WTC11 (cell line): ENCODE measurements around the gene CTNNA3. TPM values are rescaled to one million over a fixed set of nuclear protein-coding genes. Genes with fewer than 3 reads are reported as not detected.

Experiments used
- ATAC-seq: fragments of 200-7000 bp; cut with Tn5 transposase; 2 replicates; pipeline ENCODE4 v1.10.0; 2021; ENCODE audit warnings: mild to moderate bottlenecking, moderate library complexity
- CTCF ChIA-PET: fragments of 300-600 bp; sonication (Branson Sonifier 250); formaldehyde crosslinking; loops from one replicate; lab custom pipeline; 2021; ENCODE audit warnings: antibody characterized with exemption; lab: Charles Lee
- POLR2A ChIA-PET: fragments of 350-600 bp; sonication (Branson Sonifier 250); formaldehyde crosslinking; loops from one replicate; lab custom pipeline; 2021; ENCODE audit warnings: antibody characterized with exemption; lab: Charles Lee
- DNase-seq: peaks from one replicate; pipeline ENCODE4 v3.0.0; 2021; ENCODE audit warnings: low spot score
- H3K27ac Mint-ChIP-seq: 2 replicates; pipeline ENCODE4 v1.8.0; 2021; ENCODE audit warnings: mixed read lengths
- H3K27me3 Mint-ChIP-seq: 2 replicates; pipeline ENCODE4 v1.8.0; 2021; ENCODE audit warnings: low read depth, mild to moderate bottlenecking, moderate library complexity, mixed read lengths
- H3K36me3 Mint-ChIP-seq: 2 replicates; pipeline ENCODE4 v1.8.0; 2021; ENCODE audit warnings: mixed read lengths
- H3K4me1 Mint-ChIP-seq: 2 replicates; pipeline ENCODE4 v1.8.0; 2022; ENCODE audit warnings: mixed read lengths
- H3K4me3 Mint-ChIP-seq: 2 replicates; pipeline ENCODE4 v1.8.0; 2021; ENCODE audit warnings: mild to moderate bottlenecking, moderate library complexity, mixed read lengths
- H3K9me3 Mint-ChIP-seq: 2 replicates; pipeline ENCODE4 v1.8.0; 2021; ENCODE audit warnings: mixed read lengths
- ELF4 ChIP-seq: sonication (generic); formaldehyde crosslinking; IDR thresholded peaks from 2 replicates; pipeline ENCODE4 v1.8.1; 2022; ENCODE audit warnings: low read depth, mild to moderate bottlenecking, moderate library complexity, missing genetic modification reagents
- GTF2I ChIP-seq: fragments of 250-450 bp; sonication (Bioruptor Pico); conservative IDR thresholded peaks from 2 replicates; pipeline ENCODE4 v1.4.0; 2021; ENCODE audit warnings: mild to moderate bottlenecking
- JUN ChIP-seq: sonication (generic); formaldehyde crosslinking; IDR thresholded peaks from 2 replicates; pipeline ENCODE4 v1.8.0; 2023; ENCODE audit warnings: mild to moderate bottlenecking, missing genetic modification reagents
- MXD4 ChIP-seq: fragments of 250-450 bp; sonication (Bioruptor Pico); IDR thresholded peaks from 2 replicates; pipeline ENCODE4 v1.8.0; 2021; ENCODE audit warnings: mild to moderate bottlenecking, moderate library complexity, borderline replicate concordance
- NR3C1 ChIP-seq: sonication (generic); formaldehyde crosslinking; conservative IDR thresholded peaks from 2 replicates; pipeline ENCODE4 v1.8.1; 2023; ENCODE audit warnings: low read depth, mild to moderate bottlenecking, missing genetic modification reagents
- TEAD1 ChIP-seq: sonication (generic); formaldehyde crosslinking; IDR thresholded peaks from 2 replicates; pipeline ENCODE4 v1.8.0; 2022; ENCODE audit warnings: mild to moderate bottlenecking, missing genetic modification reagents
- TEAD4 ChIP-seq: sonication (generic); formaldehyde crosslinking; IDR thresholded peaks from 2 replicates; pipeline ENCODE4 v1.8.0; 2022; ENCODE audit warnings: mild to moderate bottlenecking, missing genetic modification reagents
- ZBTB21 ChIP-seq: sonication (generic); formaldehyde crosslinking; IDR thresholded peaks from 2 replicates; pipeline ENCODE4 v1.8.1; 2023; ENCODE audit warnings: mild to moderate bottlenecking, missing genetic modification reagents, borderline replicate concordance
- ZNF423 ChIP-seq: fragments of 250-450 bp; sonication (Bioruptor Pico); IDR thresholded peaks from 2 replicates; pipeline ENCODE4 v2.1.2; 2022; ENCODE audit warnings: mild to moderate bottlenecking, moderate library complexity
- ZNF671 ChIP-seq: fragments of 250-450 bp; sonication (Bioruptor Pico); IDR thresholded peaks from 2 replicates; pipeline ENCODE4 v1.8.0; 2021; ENCODE audit warnings: mild to moderate bottlenecking
- total RNA-seq: library from RNA; stranded (reverse); gene quantifications from 3 replicates; pipeline ENCODE4 v1.2.3, GENCODE V29; 2021
- TF ChIP-seq, protein P1 (sequence below): fragments of 200-600 bp; IDR thresholded peaks from 2 replicates; pipeline ENCODE4 v1.8.0; 2022; ENCODE audit warnings: antibody characterized with exemption
- TF ChIP-seq, protein P2 (sequence below): fragments of 250-450 bp; sonication (Bioruptor Pico); IDR thresholded peaks from 2 replicates; pipeline ENCODE4 v1.9.0; 2021; ENCODE audit warnings: mild to moderate bottlenecking
- TF ChIP-seq, protein P3 (sequence below): sonication (generic); formaldehyde crosslinking; IDR thresholded peaks from 2 replicates; pipeline ENCODE4 v1.8.1; 2022; ENCODE audit warnings: missing genetic modification reagents, borderline replicate concordance
- TF ChIP-seq, protein P4 (sequence below): sonication (generic); formaldehyde crosslinking; IDR thresholded peaks from 2 replicates; pipeline ENCODE4 v1.8.1; 2023; ENCODE audit warnings: mild to moderate bottlenecking, missing genetic modification reagents, moderate library complexity
- TF ChIP-seq, protein P5 (sequence below): sonication (generic); formaldehyde crosslinking; IDR thresholded peaks from 2 replicates; pipeline ENCODE4 v1.8.0; 2022; ENCODE audit warnings: mild to moderate bottlenecking, missing genetic modification reagents
- TF ChIP-seq, protein P6 (sequence below): sonication (generic); formaldehyde crosslinking; IDR thresholded peaks from 2 replicates; pipeline ENCODE4 v1.8.1; 2023; ENCODE audit warnings: mild to moderate bottlenecking, moderate library complexity, missing genetic modification reagents
- TF ChIP-seq, protein P7 (sequence below): sonication (generic); formaldehyde crosslinking; IDR thresholded peaks from 2 replicates; pipeline ENCODE4 v1.8.1; 2023; ENCODE audit warnings: mild to moderate bottlenecking, missing genetic modification reagents, borderline replicate concordance

Gene CTNNA3
- total RNA-seq, 1 experiment from 2014 or later: 6.1 TPM

DNA sequence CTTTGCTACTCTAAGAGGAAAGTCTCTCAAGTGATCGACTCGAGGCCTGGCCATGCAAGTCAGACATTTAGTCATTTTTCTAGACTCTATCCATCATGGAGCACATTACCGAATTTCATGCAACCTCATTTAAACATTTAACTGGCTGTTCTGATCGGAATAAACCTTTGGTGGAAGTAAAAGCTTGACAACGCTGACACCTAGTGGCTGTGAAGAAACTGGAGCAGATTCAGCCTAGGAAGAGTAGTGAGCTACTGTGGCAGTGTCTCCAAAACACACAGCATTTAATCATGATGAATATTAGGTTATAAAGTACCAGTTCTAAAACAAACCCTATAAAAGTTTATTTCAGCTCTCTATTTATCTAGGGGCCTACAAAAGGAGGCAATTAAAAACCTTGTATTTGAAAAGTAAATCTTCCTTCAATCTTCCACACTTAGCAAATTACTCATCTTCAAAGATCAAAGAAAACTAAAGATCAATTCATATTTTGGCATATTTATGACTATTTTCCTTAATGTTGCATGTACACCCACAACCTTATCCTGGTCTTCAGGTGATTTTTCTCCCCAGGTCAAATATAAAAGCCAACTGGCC lies 175.0 kb downstream of the CTNNA3 start:
- H3K4me3 Mint-ChIP-seq: no peak overlapping the region
- H3K4me1 Mint-ChIP-seq: no peaks in the 10 kb centered on the region
- no peak for DNase-seq
- no peak overlapping the region for H3K27ac Mint-ChIP-seq
- no peaks in the 10 kb centered on the region for H3K9me3 Mint-ChIP-seq
- TF ChIP-seq, protein P1, sequence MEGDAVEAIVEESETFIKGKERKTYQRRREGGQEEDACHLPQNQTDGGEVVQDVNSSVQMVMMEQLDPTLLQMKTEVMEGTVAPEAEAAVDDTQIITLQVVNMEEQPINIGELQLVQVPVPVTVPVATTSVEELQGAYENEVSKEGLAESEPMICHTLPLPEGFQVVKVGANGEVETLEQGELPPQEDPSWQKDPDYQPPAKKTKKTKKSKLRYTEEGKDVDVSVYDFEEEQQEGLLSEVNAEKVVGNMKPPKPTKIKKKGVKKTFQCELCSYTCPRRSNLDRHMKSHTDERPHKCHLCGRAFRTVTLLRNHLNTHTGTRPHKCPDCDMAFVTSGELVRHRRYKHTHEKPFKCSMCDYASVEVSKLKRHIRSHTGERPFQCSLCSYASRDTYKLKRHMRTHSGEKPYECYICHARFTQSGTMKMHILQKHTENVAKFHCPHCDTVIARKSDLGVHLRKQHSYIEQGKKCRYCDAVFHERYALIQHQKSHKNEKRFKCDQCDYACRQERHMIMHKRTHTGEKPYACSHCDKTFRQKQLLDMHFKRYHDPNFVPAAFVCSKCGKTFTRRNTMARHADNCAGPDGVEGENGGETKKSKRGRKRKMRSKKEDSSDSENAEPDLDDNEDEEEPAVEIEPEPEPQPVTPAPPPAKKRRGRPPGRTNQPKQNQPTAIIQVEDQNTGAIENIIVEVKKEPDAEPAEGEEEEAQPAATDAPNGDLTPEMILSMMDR: peak; percentile 71
- no peak for TF ChIP-seq ZNF423
- H3K36me3 Mint-ChIP-seq: no peaks in the 10 kb centered on the region
- H3K27me3 Mint-ChIP-seq: no peaks in the 10 kb centered on the region
- CTCF ChIA-PET: interaction anchor here (0.6 to 1.5 kb wide), 23 partner anchors 10 to 798 kb away, joined by 3 to 12 read pairs (median 3); partner anchors contain the start of gene LRRTM3
- POLR2A ChIA-PET: no interaction called here
- peak; percentile 86 for ATAC-seq

DNA sequence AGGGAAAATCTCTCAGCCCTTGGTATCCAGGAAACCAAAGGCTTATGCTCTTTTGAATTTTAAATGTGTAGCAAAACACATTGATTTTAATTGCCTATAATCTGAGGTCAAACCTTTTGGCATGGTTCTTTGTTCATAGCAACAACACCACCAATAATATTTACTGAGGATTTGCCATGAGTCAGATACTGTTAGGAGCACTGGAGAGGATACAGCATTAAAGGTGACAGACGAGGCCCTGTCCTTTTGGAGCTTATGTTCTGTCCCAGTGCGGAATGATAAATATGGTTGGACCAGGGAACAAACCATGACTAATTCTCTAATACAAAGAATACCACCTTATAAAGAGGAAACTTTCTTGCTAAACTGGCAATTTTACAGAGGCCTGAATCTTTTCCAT lies 176.6 kb downstream of the CTNNA3 start:
- no peak for ATAC-seq
- 0 out of 2 replicates have a peak, but pooled peaks cover 3% of the 10 kb centered on the region for H3K4me1 Mint-ChIP-seq
- H3K27ac Mint-ChIP-seq: no peak overlapping the region
- H3K27me3 Mint-ChIP-seq: no peaks in the 10 kb centered on the region
- no peaks in the 10 kb centered on the region for H3K36me3 Mint-ChIP-seq
- no peak overlapping the region for H3K4me3 Mint-ChIP-seq
- TF ChIP-seq, protein P2, sequence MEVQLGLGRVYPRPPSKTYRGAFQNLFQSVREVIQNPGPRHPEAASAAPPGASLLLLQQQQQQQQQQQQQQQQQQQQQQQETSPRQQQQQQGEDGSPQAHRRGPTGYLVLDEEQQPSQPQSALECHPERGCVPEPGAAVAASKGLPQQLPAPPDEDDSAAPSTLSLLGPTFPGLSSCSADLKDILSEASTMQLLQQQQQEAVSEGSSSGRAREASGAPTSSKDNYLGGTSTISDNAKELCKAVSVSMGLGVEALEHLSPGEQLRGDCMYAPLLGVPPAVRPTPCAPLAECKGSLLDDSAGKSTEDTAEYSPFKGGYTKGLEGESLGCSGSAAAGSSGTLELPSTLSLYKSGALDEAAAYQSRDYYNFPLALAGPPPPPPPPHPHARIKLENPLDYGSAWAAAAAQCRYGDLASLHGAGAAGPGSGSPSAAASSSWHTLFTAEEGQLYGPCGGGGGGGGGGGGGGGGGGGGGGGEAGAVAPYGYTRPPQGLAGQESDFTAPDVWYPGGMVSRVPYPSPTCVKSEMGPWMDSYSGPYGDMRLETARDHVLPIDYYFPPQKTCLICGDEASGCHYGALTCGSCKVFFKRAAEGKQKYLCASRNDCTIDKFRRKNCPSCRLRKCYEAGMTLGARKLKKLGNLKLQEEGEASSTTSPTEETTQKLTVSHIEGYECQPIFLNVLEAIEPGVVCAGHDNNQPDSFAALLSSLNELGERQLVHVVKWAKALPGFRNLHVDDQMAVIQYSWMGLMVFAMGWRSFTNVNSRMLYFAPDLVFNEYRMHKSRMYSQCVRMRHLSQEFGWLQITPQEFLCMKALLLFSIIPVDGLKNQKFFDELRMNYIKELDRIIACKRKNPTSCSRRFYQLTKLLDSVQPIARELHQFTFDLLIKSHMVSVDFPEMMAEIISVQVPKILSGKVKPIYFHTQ (CRISPR knock-in tag): no peak
- TF ChIP-seq, protein P3, sequence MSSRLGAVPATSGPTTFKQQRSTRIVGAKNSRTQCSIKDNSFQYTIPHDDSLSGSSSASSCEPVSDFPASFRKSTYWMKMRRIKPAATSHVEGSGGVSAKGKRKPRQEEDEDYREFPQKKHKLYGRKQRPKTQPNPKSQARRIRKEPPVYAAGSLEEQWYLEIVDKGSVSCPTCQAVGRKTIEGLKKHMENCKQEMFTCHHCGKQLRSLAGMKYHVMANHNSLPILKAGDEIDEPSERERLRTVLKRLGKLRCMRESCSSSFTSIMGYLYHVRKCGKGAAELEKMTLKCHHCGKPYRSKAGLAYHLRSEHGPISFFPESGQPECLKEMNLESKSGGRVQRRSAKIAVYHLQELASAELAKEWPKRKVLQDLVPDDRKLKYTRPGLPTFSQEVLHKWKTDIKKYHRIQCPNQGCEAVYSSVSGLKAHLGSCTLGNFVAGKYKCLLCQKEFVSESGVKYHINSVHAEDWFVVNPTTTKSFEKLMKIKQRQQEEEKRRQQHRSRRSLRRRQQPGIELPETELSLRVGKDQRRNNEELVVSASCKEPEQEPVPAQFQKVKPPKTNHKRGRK (CRISPR knock-in tag): no peak
- TF ChIP-seq JUN (CRISPR knock-in tag) (no peak), ZBTB21 (CRISPR knock-in tag) (no peak), NR3C1 (CRISPR knock-in tag) (no peak), TEAD4 (CRISPR knock-in tag) (no peak), TEAD1 (CRISPR knock-in tag) (no peak)
- TF ChIP-seq, protein P4, sequence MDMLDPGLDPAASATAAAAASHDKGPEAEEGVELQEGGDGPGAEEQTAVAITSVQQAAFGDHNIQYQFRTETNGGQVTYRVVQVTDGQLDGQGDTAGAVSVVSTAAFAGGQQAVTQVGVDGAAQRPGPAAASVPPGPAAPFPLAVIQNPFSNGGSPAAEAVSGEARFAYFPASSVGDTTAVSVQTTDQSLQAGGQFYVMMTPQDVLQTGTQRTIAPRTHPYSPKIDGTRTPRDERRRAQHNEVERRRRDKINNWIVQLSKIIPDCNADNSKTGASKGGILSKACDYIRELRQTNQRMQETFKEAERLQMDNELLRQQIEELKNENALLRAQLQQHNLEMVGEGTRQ (CRISPR knock-in tag): no peak
- TF ChIP-seq, all 79 proteins: peak for 0
- DNase-seq: no peak
- no peaks in the 10 kb centered on the region for H3K9me3 Mint-ChIP-seq
- ChIA-PET CTCF (no interaction called here), POLR2A (no interaction called here)

DNA sequence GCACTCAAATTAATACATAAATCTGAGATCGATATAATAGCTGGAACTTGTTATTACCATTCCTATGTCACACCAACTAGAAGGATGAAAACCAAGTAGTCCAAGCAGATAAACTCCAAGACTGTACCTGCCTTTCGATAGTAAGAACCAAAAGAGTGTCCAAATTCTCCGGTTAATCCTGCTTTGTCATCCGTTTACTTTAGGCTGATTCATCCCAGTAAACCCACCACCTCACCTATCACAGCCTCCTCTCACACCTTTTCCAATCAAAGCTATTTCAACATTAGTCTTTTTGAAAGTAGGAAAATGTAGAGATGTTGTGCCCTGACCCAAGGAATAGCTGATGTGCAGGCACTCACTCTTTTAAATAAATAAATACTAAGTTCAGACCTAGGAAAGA lies 177.2 kb downstream of the CTNNA3 start:
- ChIA-PET CTCF (no interaction called here), POLR2A (no interaction called here)
- no peak for ATAC-seq
- H3K36me3 Mint-ChIP-seq: no peaks in the 10 kb centered on the region
- no peak for DNase-seq
- no peak overlapping the region for H3K4me3 Mint-ChIP-seq
- H3K9me3 Mint-ChIP-seq: no peaks in the 10 kb centered on the region
- no peaks in the 10 kb centered on the region for H3K27me3 Mint-ChIP-seq
- H3K27ac Mint-ChIP-seq: no peak overlapping the region
- H3K4me1 Mint-ChIP-seq: 0 out of 2 replicates have a peak, but pooled peaks cover 3% of the 10 kb centered on the region
- no peak for TF ChIP-seq GTF2I (CRISPR knock-in tag)
- TF ChIP-seq, protein P5, sequence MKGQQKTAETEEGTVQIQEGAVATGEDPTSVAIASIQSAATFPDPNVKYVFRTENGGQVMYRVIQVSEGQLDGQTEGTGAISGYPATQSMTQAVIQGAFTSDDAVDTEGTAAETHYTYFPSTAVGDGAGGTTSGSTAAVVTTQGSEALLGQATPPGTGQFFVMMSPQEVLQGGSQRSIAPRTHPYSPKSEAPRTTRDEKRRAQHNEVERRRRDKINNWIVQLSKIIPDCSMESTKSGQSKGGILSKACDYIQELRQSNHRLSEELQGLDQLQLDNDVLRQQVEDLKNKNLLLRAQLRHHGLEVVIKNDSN: no peak
- TF ChIP-seq, protein P6, sequence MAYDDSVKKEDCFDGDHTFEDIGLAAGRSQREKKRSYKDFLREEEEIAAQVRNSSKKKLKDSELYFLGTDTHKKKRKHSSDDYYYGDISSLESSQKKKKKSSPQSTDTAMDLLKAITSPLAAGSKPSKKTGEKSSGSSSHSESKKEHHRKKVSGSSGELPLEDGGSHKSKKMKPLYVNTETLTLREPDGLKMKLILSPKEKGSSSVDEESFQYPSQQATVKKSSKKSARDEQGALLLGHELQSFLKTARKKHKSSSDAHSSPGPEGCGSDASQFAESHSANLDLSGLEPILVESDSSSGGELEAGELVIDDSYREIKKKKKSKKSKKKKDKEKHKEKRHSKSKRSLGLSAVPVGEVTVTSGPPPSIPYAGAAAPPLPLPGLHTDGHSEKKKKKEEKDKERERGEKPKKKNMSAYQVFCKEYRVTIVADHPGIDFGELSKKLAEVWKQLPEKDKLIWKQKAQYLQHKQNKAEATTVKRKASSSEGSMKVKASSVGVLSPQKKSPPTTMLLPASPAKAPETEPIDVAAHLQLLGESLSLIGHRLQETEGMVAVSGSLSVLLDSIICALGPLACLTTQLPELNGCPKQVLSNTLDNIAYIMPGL (CRISPR knock-in tag): no peak
- TF ChIP-seq MXD4 (CRISPR knock-in tag): no peak
- no peak for TF ChIP-seq ELF4
- TF ChIP-seq, protein P7, sequence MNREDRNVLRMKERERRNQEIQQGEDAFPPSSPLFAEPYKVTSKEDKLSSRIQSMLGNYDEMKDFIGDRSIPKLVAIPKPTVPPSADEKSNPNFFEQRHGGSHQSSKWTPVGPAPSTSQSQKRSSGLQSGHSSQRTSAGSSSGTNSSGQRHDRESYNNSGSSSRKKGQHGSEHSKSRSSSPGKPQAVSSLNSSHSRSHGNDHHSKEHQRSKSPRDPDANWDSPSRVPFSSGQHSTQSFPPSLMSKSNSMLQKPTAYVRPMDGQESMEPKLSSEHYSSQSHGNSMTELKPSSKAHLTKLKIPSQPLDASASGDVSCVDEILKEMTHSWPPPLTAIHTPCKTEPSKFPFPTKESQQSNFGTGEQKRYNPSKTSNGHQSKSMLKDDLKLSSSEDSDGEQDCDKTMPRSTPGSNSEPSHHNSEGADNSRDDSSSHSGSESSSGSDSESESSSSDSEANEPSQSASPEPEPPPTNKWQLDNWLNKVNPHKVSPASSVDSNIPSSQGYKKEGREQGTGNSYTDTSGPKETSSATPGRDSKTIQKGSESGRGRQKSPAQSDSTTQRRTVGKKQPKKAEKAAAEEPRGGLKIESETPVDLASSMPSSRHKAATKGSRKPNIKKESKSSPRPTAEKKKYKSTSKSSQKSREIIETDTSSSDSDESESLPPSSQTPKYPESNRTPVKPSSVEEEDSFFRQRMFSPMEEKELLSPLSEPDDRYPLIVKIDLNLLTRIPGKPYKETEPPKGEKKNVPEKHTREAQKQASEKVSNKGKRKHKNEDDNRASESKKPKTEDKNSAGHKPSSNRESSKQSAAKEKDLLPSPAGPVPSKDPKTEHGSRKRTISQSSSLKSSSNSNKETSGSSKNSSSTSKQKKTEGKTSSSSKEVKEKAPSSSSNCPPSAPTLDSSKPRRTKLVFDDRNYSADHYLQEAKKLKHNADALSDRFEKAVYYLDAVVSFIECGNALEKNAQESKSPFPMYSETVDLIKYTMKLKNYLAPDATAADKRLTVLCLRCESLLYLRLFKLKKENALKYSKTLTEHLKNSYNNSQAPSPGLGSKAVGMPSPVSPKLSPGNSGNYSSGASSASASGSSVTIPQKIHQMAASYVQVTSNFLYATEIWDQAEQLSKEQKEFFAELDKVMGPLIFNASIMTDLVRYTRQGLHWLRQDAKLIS (CRISPR knock-in tag): no peak
- no peak for TF ChIP-seq ZNF671 (CRISPR knock-in tag)
